KOPT-K1 (cell line): ENCODE data around the gene SPOPL.
"Not testable (repeated sequence)": the region's sequence is repeated elsewhere in the genome, so short reads cannot be mapped to it uniquely, and the experiment has no call there.

Experiments used
- H3K27ac ChIP-seq: fragments of 200-600 bp; sonication (generic); 2 replicates; pipeline ENCODE4 v1.5.1; 2016; ENCODE audit warnings: antibody characterized with exemption, mild to moderate bottlenecking, low read depth, low read length; ENCODE audit not compliant: poor library complexity, severe bottlenecking
- H3K36me3 ChIP-seq: fragments of 200-600 bp; sonication (generic); 2 replicates; pipeline ENCODE4 v1.5.1; 2017; ENCODE audit warnings: antibody characterized with exemption, mild to moderate bottlenecking, low read length, moderate library complexity; ENCODE audit not compliant: insufficient read depth
- H3K9me3 ChIP-seq: fragments of 200-600 bp; sonication (generic); 2 replicates; pipeline ENCODE4 v1.5.1; 2017; ENCODE audit warnings: antibody characterized with exemption, low read length, mild to moderate bottlenecking; ENCODE audit not compliant: insufficient read depth, poor library complexity, severe bottlenecking

SPOPL gene

DNA sequence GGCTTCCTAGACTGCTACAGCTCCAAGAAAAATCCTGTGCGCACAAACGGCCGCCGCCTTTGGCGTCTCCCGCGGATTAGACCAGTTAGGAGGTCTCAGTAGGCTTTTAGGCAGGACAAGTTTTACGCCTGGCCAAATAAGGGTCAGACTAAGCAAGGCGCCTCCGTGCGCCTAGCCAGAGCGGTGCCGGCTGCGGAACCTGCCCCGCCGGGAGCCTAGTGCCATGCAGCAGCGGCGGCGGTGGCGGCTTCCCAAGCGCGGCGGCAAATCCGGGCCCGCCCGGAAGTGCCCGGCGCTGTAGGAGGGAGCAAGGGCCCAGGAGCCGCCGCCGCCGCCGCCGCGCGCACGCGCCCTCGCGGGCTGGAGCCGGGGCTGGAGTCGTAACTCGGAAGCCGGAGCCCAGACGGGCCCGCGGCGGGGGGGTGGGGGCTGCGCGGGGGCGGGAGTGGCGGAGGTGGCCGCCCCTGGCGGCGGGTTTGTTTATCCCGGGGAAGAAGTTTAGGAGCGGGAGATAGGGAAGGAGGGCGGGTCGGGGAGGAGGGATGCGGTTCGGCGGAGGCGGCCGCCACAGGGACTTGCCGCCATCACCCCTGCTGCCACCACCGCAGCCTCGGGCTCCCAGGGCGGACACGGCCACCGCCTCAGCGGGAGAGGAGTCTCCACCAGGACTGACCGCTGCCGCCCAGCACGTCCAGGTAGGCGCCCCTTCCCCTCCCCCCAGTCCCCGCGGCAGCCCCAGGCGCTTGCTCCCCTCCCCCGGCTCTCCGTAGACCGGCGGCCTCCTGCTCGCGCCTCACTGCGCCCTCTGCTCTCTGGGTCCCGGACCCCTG lies at the start of gene SPOPL:
Gene SPOPL, plus strand, starts transcription at position 346 of the 830 bp plus-strand sequence. CDS start 48,447 bp downstream, outside the sequence.
- Histone ChIP-seq H3K9me3 (no peaks in the 10 kb centered on the region), H3K36me3 (no peaks in the 10 kb centered on the region), H3K27ac (peak within 1 kb of the TSS; percentile 56)

DNA sequence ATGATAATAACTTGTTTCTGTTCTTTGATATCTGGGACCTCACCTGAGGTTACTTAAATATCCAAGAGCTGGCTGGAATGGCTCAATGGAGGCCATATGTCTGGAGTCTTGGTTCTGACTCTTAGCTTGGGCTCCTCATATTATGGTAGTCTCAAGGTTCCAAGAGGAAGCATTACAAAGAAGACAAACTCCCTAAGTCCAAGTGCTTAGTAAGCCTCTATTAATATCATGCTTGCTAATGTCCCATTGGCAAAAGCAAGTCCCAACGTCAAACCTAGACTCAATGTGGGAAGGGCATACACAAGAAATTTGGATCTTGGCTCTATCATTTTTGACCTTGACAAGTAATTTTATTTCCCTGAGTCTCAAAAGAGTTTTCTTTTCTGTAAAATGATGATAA lies 49.2 kb upstream of the SPOPL start:
- Histone ChIP-seq H3K9me3 (no peaks in the 10 kb centered on the region), H3K27ac (no peak overlapping the region), H3K36me3 (no peaks in the 10 kb centered on the region)

DNA sequence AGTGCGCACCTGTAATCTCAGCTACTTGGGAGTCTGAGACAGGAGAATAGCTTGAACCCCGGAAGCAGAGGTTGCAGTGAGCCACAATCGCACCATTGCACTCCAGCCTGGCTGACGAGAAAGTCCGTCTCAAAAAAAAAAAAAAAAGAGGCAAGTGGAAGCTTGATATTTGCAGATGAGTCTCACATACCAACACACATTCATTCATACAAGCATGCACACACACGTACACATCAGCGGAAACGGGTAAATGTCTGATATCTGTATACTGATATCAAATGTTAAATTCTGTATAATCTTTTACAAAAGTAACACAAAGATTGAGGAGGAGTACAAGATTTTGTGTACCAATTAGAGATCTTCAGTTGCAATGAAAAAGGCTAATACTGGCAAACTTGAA lies 47.8 kb upstream of the SPOPL start:
- H3K27ac ChIP-seq = no peak overlapping the region
- no peaks in the 10 kb centered on the region for H3K9me3 ChIP-seq
- H3K36me3 ChIP-seq = no peaks in the 10 kb centered on the region

DNA sequence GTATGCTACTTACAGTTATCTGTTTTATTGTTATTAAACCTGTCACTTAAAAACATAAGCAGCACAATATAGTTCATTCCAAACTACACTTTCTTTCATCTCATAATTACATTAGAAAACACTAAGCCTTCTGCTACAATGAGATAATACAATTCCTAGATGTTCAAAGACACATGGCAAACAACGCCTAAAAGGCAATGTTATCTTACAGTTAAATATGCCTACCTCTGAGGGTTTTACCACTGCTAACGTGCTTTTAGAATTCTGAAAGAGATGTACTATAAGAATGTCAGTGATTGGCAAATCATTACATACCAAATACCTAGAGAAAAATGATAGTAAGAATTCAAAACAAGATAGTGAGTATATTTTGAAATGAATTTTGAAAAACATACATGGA lies 46.8 kb upstream of the SPOPL start:
- no peak overlapping the region for H3K27ac ChIP-seq
- H3K9me3 ChIP-seq = no peaks in the 10 kb centered on the region
- no peaks in the 10 kb centered on the region for H3K36me3 ChIP-seq

DNA sequence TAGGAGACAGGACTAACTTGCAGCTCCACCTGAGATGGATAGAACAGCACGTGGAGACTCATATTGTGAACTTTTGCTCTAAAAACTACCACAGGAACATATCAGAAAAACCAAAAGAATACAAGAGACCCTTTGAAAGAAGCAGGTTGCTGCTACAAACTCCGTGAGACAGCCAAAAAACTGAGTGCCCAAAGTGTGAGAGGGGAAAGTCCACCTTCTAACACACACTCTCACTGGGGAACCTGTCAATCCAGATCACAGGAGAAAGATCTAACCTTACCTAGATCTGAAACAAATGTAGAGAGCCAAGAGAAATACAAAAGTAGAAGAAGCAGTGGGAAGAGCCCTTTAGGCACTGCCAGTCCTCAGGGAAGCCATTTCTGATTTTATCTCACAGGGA lies 46.3 kb upstream of the SPOPL start:
- H3K36me3 ChIP-seq = no peaks in the 10 kb centered on the region
- no peaks in the 10 kb centered on the region for H3K9me3 ChIP-seq
- H3K27ac ChIP-seq = no peak overlapping the region

DNA sequence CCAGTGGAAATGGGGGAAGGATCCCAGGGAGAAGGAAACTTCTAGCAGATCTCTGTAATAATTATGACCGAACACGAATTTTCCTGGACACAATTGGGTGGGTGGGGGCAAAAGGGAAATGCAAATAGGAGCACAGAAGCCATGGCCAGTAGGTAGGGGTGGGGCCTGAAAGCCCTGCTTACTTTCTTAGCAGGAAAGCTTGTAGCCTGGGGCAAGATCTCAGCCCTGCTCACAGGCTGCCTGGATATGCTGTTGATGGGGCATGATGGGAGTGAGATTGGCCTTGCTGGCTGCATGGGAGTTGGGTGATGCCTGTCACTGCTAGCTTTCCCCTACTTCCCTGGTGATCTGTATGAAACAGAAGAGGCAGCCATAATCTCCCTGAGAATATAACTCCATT lies 45.9 kb upstream of the SPOPL start:
- Histone ChIP-seq H3K27ac (no peak overlapping the region), H3K36me3 (no peaks in the 10 kb centered on the region), H3K9me3 (no peaks in the 10 kb centered on the region)

DNA sequence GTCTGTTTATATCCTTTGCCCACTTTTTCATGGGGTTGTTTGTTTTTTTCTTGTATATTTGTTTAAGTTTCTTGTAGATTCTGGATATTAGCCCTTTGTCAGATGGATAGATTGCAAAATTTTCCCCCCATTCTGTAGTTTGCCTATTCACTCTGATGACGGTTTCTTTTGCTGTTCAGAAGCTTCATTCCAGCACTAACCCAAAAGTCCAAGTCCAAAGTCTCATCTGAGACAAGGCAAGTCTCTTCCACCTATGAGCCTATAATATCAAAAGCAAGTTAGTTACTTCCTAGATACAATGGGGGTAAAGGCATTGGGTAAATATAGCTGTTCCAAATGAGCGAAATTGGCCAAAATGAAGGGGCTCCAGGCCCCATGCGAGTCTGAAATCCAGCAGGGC lies 38.9 kb upstream of the SPOPL start:
- H3K9me3 ChIP-seq, H3K27ac ChIP-seq, H3K36me3 ChIP-seq: not testable (repeated sequence)

DNA sequence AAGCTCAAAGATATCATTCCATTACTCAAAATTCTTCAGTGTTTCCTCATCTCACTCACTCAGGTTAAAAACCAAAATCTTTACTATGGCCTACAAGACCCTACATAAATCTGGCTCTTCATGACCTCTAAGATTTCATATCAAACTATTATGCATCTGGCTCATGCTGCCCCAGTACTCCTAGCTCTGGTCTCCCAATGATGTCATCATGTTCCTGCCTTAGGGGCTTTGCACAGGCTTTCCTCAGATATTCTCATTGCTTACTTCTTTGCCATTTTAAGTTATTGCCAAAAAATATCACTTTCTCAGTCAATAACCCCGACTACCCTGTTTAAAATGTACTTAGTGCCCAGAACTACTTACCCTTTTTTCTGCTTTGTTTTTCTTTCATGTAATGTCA lies 33.0 kb upstream of the SPOPL start:
- Histone ChIP-seq H3K36me3 (no peaks in the 10 kb centered on the region), H3K9me3 (no peaks in the 10 kb centered on the region), H3K27ac (no peak overlapping the region)

DNA sequence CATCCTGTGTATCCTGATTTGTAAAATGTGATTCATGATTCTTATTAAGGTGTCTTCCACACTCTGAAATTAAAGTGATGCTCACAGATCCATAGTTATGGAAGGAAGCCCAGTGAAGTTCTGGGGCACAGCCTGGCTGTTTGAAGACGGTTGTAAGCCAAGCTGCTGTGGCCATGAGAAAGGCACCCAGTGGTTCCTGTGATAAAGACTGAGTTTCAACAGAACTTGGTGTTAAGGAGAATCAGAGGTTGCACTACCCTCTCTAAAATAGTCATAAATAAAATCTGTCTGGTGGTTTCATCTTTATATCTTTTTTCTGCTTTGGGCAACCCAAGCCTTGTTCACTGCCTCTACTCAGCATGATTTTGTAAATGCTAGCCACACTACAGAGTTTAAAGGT lies 32.2 kb upstream of the SPOPL start:
- Histone ChIP-seq H3K36me3 (no peaks in the 10 kb centered on the region), H3K27ac (no peak overlapping the region), H3K9me3 (no peaks in the 10 kb centered on the region)

DNA sequence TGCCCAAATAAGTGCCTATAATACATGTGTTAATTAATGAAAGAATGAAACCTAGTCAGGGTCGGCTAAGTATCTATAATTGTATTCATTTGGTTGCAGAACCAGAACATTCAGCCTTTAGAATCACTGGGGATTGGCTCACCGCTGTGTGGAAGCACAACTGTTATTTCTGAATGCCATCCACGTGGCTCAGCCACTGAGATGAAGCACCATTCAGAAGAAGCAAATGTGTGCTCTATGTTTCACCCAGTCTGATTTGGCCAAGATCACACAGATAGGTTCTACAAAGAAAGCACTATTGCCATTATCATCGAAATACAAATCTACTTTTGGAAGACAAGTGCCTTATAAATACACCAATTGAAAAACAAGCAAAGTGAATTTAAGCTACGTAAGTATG lies 30.6 kb upstream of the SPOPL start:
- Histone ChIP-seq H3K36me3 (no peaks in the 10 kb centered on the region), H3K9me3 (no peaks in the 10 kb centered on the region), H3K27ac (no peak overlapping the region)

DNA sequence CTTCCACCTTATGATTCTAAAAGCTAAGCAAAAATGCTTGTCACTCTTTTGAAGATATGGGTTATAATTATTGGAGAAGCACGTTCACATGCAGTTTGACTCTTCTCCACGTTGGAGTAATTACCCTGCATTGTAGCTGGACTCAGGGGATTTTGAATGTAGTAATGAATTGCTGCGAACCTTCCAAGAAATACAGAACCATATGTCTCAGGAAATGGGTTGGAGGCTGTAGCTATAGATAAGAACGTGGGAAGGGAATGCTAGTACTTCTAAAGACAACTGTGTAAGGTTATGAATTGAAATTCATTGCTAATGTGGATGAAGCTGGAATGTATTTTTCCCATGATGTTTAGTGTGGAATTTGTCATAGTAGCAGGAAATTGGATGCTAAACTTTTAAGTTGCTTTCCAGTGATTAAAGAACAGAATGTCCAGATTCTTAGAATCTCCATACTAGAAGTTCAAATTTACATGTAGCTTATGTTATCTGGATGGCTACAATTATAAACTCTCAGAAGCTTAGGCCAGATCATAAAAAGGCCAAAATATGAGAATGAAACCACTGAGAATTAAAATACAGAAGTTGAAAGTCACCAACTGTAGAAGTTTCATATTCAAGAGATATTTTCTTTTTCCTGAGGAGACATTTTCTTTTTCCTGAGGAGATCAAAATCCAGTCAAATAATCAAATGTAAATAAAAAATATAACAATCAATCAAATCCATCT lies 27.3 kb upstream of the SPOPL start:
- Histone ChIP-seq H3K9me3 (no peaks in the 10 kb centered on the region), H3K36me3 (no peaks in the 10 kb centered on the region), H3K27ac (no peak overlapping the region)

DNA sequence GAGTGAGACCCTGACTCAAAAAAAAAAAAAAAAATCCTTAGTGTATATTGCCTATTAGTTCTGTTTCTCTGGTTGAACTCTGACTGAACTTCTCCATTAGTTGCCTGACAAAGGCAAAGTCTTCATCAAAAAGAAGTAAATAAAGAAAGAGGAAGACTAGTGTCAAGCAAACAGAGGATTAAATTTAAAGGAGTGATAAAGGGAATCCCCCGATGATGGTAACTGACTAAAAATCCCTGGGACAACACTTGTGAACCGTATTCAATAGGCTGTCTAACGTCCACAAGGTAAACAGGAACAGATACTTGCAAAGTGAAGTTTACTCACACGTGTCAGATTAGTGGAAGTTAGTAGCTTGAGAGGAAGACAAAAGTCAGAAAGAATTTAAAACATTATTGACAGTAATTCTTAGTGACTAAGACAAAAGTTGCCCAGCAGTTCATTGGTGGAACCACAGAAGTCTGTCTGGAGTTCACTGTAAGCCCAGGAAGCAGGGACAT lies 26.2 kb upstream of the SPOPL start:
- Histone ChIP-seq H3K27ac (no peak overlapping the region), H3K9me3 (no peaks in the 10 kb centered on the region)

DNA sequence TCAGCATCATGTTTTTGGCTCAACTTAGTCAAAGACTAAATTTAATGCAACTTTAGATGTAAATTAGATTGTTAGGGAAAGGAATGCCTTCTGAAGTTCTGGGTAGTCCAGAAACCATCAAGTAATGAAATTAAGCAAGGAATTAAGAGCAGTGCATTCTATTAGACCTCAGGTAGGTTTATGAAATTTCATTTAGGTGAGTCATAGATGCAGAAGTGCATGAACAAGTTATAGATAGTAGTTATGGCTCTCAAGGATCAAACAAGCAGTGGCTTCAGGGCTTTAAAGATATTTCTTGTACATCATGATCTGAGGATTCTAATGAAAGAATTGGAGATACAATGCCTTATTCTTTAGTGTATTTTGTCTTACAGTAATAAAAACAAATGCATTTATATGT lies 25.4 kb upstream of the SPOPL start:
- Histone ChIP-seq H3K36me3 (no peaks in the 10 kb centered on the region), H3K27ac (no peak overlapping the region)

More for the DNA sequence above, 26.2 kb upstream of the SPOPL start:
- no peaks in the 10 kb centered on the region for H3K36me3 ChIP-seq

DNA sequence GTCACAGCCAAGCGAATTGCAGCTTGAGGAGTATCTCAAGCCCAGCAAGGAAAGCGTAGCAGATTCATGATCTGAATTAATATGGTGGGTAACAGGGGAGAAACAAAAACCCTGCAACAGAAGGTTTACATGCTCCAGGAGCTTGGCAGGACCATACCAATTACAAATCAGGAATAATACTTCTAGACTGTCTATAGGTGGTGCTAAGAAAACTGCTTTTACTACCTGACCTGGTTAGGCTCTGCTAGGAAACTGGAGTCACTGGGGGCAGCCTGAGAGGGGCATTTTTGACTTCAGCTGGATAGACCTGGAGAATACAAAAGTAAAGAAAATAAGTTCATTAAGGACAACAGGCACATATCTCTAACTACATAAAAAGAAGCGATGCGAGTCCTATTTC lies 24.6 kb upstream of the SPOPL start:
- H3K27ac ChIP-seq = no peak overlapping the region
- no peaks in the 10 kb centered on the region for H3K36me3 ChIP-seq
- no peaks in the 10 kb centered on the region for H3K9me3 ChIP-seq

More for the DNA sequence above, 25.4 kb upstream of the SPOPL start:
- H3K9me3 ChIP-seq = no peaks in the 10 kb centered on the region

DNA sequence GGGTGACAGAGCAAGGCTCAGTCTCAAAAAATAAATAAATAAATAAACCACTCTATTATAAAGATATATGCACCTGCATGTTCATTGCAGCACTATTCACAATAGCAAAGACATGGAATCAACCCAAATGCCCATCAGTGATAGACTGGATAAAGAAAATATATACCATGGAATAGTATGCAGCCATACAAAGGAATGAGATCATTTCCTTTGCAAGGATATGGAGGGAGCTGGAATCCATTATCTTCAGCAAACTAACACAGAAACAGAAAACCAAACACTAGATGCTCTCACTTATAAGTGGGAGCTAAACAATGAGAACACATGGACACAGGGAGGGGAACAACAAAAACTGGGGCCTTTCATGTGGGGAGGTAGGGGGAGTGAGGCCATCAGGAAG lies 18.8 kb upstream of the SPOPL start:
- H3K9me3 ChIP-seq, H3K27ac ChIP-seq, H3K36me3 ChIP-seq: not testable (repeated sequence)
